ENCODE measurements around the gene MYBL2. TPM values are rescaled to one million over a fixed set of nuclear protein-coding genes. Genes with fewer than 3 reads are reported as not detected.

Gene MYBL2
- total RNA-seq, 1 experiment from 2014 or later, result 159 TPM

GRCh38 chr20:43670423-43670822 is 3.5 kb downstream of the MYBL2 start:
- H3K4ac ChIP-seq (ENCODE audit: low read depth, low read length), result no peak overlapping the region
- H4K20me1 ChIP-seq (ENCODE audit: control insufficient read depth, insufficient read depth, insufficient read length), result no peaks in the 10 kb centered on the region
- Mint-ChIP-seq H3K9me3 (no peaks in the 10 kb centered on the region), H3K27me3 (ENCODE audit: low read depth) (peaks cover 9% of the 10 kb centered on the region), H3K4me3 (no peak overlapping the region), H3K36me3 (ENCODE audit: insufficient read depth in 1 of 3, low read depth in 3 of 3) (peaks cover 16 to 45% (median 37%) of the 10 kb centered on the region in 3 experiments; a peak in 6 of 7 replicates), H3K4me1 (peaks cover 3 to 8% of the 10 kb centered on the region in 2 experiments; a peak in 3 of 4 replicates), H3K27ac (peak overlapping the region in 1 of 3 experiments; percentile 47; a peak in 1 of 7 replicates)
- DNase-seq, result no peak
- H3K23me2 ChIP-seq (ENCODE audit: insufficient read length, low read depth, low read length, poor library complexity, severe bottlenecking), result peaks cover 6% of the 10 kb centered on the region
- no peak overlapping the region for H2BK15ac ChIP-seq (ENCODE audit: low read depth, low read length)
- H4K5ac ChIP-seq (ENCODE audit: insufficient read length, low read depth, low read length), result no peak overlapping the region
- H2BK120ac ChIP-seq (ENCODE audit: low read depth, low read length, poor library complexity, severe bottlenecking), result no peak overlapping the region
- no peak for TF ChIP-seq CTCF (conservative IDR thresholded peaks at IDR 0.05)
- no peak overlapping the region for H2BK20ac ChIP-seq (ENCODE audit: low read depth, low read length, poor library complexity, severe bottlenecking)
- no peaks in the 10 kb centered on the region for H3K4me1 ChIP-seq (ENCODE audit: insufficient read depth, low read length)
- peaks cover 8% of the 10 kb centered on the region for H3K79me1 ChIP-seq (ENCODE audit: insufficient read depth, low read depth, low read length, poor library complexity, severe bottlenecking)
- H3K9ac ChIP-seq (ENCODE audit: extremely low read depth, insufficient read length, low read length), result no peak overlapping the region
- no peaks in the 10 kb centered on the region; the same call in 1 of the 2 replicates for H3K27me3 ChIP-seq (ENCODE audit: insufficient read depth, low read length)
- no peak overlapping the region for H3K27ac ChIP-seq (ENCODE audit: insufficient read length, low read depth, low read length)
- no peak overlapping the region for H3K14ac ChIP-seq (ENCODE audit: insufficient read depth, low read length)
- H3K4me2 ChIP-seq (ENCODE audit: insufficient read depth, insufficient read length, low read length), result no peak overlapping the region
- no peak overlapping the region for H4K8ac ChIP-seq (replicated peaks; ENCODE audit: insufficient read length, low read depth, low read length)
- no peak overlapping the region for H3T11ph ChIP-seq (ENCODE audit: low read length)
- no peak overlapping the region for H3K18ac ChIP-seq (ENCODE audit: insufficient read length, low read depth, low read length)
- WGBS (ENCODE audit: extremely low coverage, insufficient read length, low lambda C conversion rate), result no CpG with 5 or more reads among the region's 2 CpGs
- H2AK5ac ChIP-seq (ENCODE audit: insufficient read length, low read length), result no peak overlapping the region
- H3K9me3 ChIP-seq (ENCODE audit: control insufficient read depth, low read depth, low read length), result no peaks in the 10 kb centered on the region
- no peak overlapping the region for H3K56ac ChIP-seq (ENCODE audit: insufficient read length, low read depth, low read length)
- no peak overlapping the region for H3K23ac ChIP-seq (ENCODE audit: insufficient read length, low read depth, low read length)
- no peak overlapping the region for H4K91ac ChIP-seq (ENCODE audit: insufficient read length, low read depth, low read length)
- H2BK5ac ChIP-seq (ENCODE audit: insufficient read length, low read length), result no peak overlapping the region
- H3K79me2 ChIP-seq (ENCODE audit: insufficient read depth, low read length), result peaks cover 10% of the 10 kb centered on the region; the same call in 1 of the 2 replicates
- H2AFZ ChIP-seq (ENCODE audit: low read length), result no peak overlapping the region
- no peak overlapping the region for H2BK12ac ChIP-seq (ENCODE audit: insufficient read length, low read depth, low read length)

Data from H9 (cell line).